ENCODE results near the gene VAC14.

Gene VAC14

DNA sequence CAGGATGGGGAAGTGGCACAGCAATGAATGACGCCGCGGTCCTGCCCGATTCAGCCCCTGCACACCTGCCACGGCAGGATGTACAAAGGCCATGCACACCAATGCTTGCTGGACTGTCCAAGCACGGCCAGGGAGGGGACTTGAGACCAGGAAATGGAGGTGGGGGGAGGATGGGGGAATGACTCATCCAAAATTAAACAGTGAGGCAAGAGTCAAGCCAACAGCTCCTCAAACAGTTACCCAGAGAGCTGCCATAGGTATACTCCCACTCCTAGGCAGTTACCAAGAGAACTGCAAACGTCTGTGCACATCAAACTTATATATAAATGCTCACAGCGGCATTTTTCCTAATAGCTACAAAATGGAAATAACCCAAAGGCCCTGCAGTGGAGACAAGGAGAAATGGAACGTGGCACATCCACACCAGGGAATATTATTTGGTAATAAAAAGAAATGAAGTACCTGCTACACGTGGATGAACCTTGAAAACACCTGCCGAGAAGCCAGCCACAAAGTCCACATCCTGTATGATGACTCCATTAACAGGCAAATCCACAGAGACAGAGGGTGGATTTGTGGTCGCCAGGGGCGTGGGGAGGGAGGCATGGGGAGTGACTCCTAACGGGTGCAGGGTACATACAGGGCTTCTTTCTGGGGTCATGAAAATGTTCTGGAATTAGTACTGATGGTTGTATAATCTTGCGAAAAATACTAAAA, 54.1 kb downstream of the VAC14 start:
- Histone ChIP-seq H3K4me1 (ENCODE audit: control insufficient read depth, low read depth, low read length) (no peaks in the 10 kb centered on the region), H3K9ac (ENCODE audit: low read length) (no peak overlapping the region), H2BK15ac (replicated peaks; ENCODE audit: low read depth) (no peak overlapping the region), H2BK5ac (ENCODE audit: low read length) (no peak overlapping the region), H3K23ac (ENCODE audit: low read length) (no peak overlapping the region), H3K56ac (ENCODE audit: low read length) (no peak overlapping the region), H3K27me3 (ENCODE audit: insufficient read depth, low read length, poor library complexity) (no peaks in the 10 kb centered on the region), H3K79me2 (ENCODE audit: control insufficient read depth, insufficient read depth, low read length) (no peaks in the 10 kb centered on the region), H4K8ac (ENCODE audit: low read depth, low read length) (no peak overlapping the region), H2BK120ac (ENCODE audit: low read depth, low read length) (no peak overlapping the region), H3K4me2 (ENCODE audit: low read length) (no peak overlapping the region), H3K27ac (ENCODE audit: low read depth, low read length) (no peak overlapping the region), H3K79me1 (ENCODE audit: low read length) (no peaks in the 10 kb centered on the region), H3K4me3 (ENCODE audit: low read length) (no peak overlapping the region), H3K4ac (ENCODE audit: low read depth, low read length) (no peak overlapping the region), H3K36me3 (ENCODE audit: control insufficient read depth, insufficient read depth, low read length) (peaks cover 2% of the 10 kb centered on the region), H2AK5ac (ENCODE audit: low read length) (no peak overlapping the region), H3K18ac (ENCODE audit: low read length) (no peak overlapping the region), H4K5ac (ENCODE audit: low read length) (no peak overlapping the region)
- DNase-seq: no peak
- no CpG with 5 or more reads among the region's 15 CpGs for WGBS (ENCODE audit: extremely low coverage, insufficient coverage, low lambda C conversion rate)

DNA sequence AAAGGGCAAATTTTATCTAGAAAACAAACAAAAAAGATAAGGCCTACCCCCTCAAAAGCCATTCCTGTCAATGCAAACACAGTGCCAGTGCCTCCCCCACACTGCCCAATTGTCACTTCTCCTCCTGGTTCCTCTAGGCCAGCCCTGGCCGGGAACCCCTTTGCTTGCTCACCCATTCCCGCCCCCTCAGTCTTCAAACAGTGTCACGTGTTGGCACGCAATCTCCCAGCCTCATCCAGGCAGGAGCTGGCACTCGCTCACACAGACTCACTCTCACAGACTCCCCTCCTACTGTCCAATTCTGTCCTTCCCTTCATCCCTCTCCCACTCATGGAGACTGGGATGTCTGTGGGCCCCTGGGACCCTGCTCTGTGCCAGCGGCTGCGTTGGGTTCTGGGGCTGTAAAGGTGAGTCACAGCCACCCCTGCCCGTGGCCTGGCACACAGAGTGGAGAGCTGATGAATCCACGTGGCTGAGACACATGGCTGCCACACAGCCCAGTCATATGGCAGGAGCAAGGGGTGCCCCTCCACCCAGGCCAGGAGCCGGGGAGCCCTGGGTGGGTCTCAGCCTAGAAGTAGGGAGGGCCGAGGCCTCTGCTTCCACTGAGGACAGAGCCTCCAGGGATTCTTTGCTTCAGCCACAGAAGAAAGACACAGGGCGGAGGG, 54.8 kb downstream of the VAC14 start:
- no peak overlapping the region for H3K4me2 ChIP-seq (ENCODE audit: low read length)
- H2BK120ac ChIP-seq (ENCODE audit: low read depth, low read length): no peak overlapping the region
- H3K23ac ChIP-seq (ENCODE audit: low read length): no peak overlapping the region
- H3K79me2 ChIP-seq (ENCODE audit: control insufficient read depth, insufficient read depth, low read length): no peaks in the 10 kb centered on the region
- no peak overlapping the region for H3K27ac ChIP-seq (ENCODE audit: low read depth, low read length)
- no peaks in the 10 kb centered on the region for H3K27me3 ChIP-seq (ENCODE audit: insufficient read depth, low read length, poor library complexity)
- WGBS (ENCODE audit: extremely low coverage, insufficient coverage, low lambda C conversion rate): no CpG with 5 or more reads among the region's 12 CpGs
- H3K4me1 ChIP-seq (ENCODE audit: control insufficient read depth, low read depth, low read length): no peaks in the 10 kb centered on the region
- H2AK5ac ChIP-seq (ENCODE audit: low read length): no peak overlapping the region
- H2BK5ac ChIP-seq (ENCODE audit: low read length): no peak overlapping the region
- no peak overlapping the region for H3K56ac ChIP-seq (ENCODE audit: low read length)
- no peak overlapping the region for H3K4ac ChIP-seq (ENCODE audit: low read depth, low read length)
- no peak overlapping the region for H3K4me3 ChIP-seq (ENCODE audit: low read length)
- no peak overlapping the region for H3K9ac ChIP-seq (ENCODE audit: low read length)
- H3K79me1 ChIP-seq (ENCODE audit: low read length): no peaks in the 10 kb centered on the region
- no peak overlapping the region for H2BK15ac ChIP-seq (replicated peaks; ENCODE audit: low read depth)
- H3K18ac ChIP-seq (ENCODE audit: low read length): no peak overlapping the region
- no peak overlapping the region for H4K8ac ChIP-seq (ENCODE audit: low read depth, low read length)
- no peak for DNase-seq
- peaks cover 2% of the 10 kb centered on the region for H3K36me3 ChIP-seq (ENCODE audit: control insufficient read depth, insufficient read depth, low read length)
- H4K5ac ChIP-seq (ENCODE audit: low read length): no peak overlapping the region

DNA sequence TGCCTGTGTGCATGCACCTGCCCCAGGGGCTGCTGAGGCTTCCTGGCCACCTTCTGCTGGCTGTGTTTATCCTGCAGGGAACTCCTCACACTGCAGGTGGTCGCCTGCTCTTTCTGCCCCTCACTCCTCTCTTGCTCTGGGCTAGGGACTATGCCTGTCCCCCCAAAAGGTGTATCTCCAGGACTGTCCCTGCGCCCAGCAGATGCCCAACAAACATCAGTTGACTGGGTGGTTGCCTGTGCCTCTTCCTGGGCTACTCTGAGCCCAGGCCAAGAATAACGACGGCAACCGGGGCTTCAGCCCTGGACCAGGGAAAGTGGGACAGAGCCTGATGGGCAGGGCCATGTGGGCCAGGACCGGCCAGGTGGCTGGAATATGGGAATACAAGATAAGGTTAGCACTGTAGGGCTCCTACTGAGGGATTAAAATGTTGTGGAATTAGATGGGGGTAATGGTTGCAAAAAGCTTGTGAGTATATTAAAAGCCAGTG, 55.4 kb downstream of the VAC14 start:
- no peak overlapping the region for H2AK5ac ChIP-seq (ENCODE audit: low read length)
- no peaks in the 10 kb centered on the region for H3K79me2 ChIP-seq (ENCODE audit: control insufficient read depth, insufficient read depth, low read length)
- H3K18ac ChIP-seq (ENCODE audit: low read length): no peak overlapping the region
- H3K36me3 ChIP-seq (ENCODE audit: control insufficient read depth, insufficient read depth, low read length): peaks cover 2% of the 10 kb centered on the region
- no peak overlapping the region for H3K56ac ChIP-seq (ENCODE audit: low read length)
- H3K4me3 ChIP-seq (ENCODE audit: low read length): no peak overlapping the region
- no peak overlapping the region for H3K4me2 ChIP-seq (ENCODE audit: low read length)
- H3K4ac ChIP-seq (ENCODE audit: low read depth, low read length): no peak overlapping the region
- DNase-seq: no peak
- no peak overlapping the region for H2BK15ac ChIP-seq (replicated peaks; ENCODE audit: low read depth)
- H4K5ac ChIP-seq (ENCODE audit: low read length): no peak overlapping the region
- WGBS (ENCODE audit: extremely low coverage, insufficient coverage, low lambda C conversion rate): no CpG with 5 or more reads among the region's 6 CpGs
- no peak overlapping the region for H3K23ac ChIP-seq (ENCODE audit: low read length)
- H3K27me3 ChIP-seq (ENCODE audit: insufficient read depth, low read length, poor library complexity): no peaks in the 10 kb centered on the region
- H2BK5ac ChIP-seq (ENCODE audit: low read length): no peak overlapping the region
- no peak overlapping the region for H2BK120ac ChIP-seq (ENCODE audit: low read depth, low read length)
- H3K27ac ChIP-seq (ENCODE audit: low read depth, low read length): no peak overlapping the region
- no peaks in the 10 kb centered on the region for H3K79me1 ChIP-seq (ENCODE audit: low read length)
- H3K9ac ChIP-seq (ENCODE audit: low read length): no peak overlapping the region
- H3K4me1 ChIP-seq (ENCODE audit: control insufficient read depth, low read depth, low read length): no peaks in the 10 kb centered on the region
- H4K8ac ChIP-seq (ENCODE audit: low read depth, low read length): no peak overlapping the region

DNA sequence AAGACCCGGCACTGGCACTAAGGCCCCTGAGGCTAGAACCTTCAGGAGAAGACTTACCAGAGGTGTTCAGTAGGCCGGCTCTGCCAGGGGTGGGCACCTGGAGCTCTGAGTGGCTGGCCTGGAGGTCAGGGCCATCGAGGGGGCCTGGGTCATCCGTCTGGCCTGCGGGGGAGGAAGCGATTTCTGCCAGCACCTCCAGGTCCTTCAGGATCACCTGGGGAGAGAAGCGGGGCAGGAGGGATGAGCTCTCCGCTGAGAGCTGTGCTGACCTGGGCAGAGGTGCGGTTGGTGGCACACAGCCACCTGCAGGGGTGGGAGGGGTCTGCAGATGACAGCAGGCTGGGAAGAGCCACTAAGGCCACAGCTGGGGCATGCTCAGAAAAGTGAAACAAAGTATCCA, 56.6 kb downstream of the VAC14 start:
- Histone ChIP-seq H3K79me2 (ENCODE audit: control insufficient read depth, insufficient read depth, low read length) (no peaks in the 10 kb centered on the region), H3K4me3 (ENCODE audit: low read length) (no peak overlapping the region), H3K23ac (ENCODE audit: low read length) (no peak overlapping the region), H3K4me2 (ENCODE audit: low read length) (no peak overlapping the region), H3K36me3 (ENCODE audit: control insufficient read depth, insufficient read depth, low read length) (peaks cover 2% of the 10 kb centered on the region), H2BK15ac (replicated peaks; ENCODE audit: low read depth) (no peak overlapping the region), H4K8ac (ENCODE audit: low read depth, low read length) (no peak overlapping the region), H3K79me1 (ENCODE audit: low read length) (no peaks in the 10 kb centered on the region), H4K5ac (ENCODE audit: low read length) (no peak overlapping the region), H3K56ac (ENCODE audit: low read length) (no peak overlapping the region), H3K18ac (ENCODE audit: low read length) (no peak overlapping the region), H3K9ac (ENCODE audit: low read length) (no peak overlapping the region), H3K4ac (ENCODE audit: low read depth, low read length) (no peak overlapping the region), H3K27ac (ENCODE audit: low read depth, low read length) (no peak overlapping the region), H3K27me3 (ENCODE audit: insufficient read depth, low read length, poor library complexity) (no peaks in the 10 kb centered on the region), H2BK5ac (ENCODE audit: low read length) (no peak overlapping the region), H2BK120ac (ENCODE audit: low read depth, low read length) (no peak overlapping the region), H2AK5ac (ENCODE audit: low read length) (no peak overlapping the region), H3K4me1 (ENCODE audit: control insufficient read depth, low read depth, low read length) (no peaks in the 10 kb centered on the region)
- no peak for DNase-seq
- no CpG with 5 or more reads among the region's 9 CpGs for WGBS (ENCODE audit: extremely low coverage, insufficient coverage, low lambda C conversion rate)

DNA sequence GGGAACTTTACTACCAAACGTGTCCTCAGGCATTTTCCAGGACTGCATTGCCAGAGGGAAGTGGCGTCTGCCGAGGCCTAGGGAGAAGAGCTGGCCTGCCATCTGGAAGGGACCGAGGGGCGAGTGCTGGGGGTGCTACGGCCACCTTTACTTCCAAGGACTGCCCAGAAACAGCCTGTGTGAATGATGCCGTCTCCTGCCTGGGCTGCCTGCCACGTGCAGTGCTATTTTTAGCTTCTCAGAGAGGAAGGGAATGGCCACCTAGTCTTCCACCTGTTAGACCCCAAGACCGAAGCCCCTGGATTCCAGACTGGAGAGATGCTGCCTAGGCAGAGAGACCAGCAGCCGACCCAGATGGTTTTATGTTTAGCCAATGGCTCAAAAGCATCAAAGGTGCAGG, 57.2 kb downstream of the VAC14 start:
- Histone ChIP-seq H3K4ac (ENCODE audit: low read depth, low read length) (no peak overlapping the region), H3K4me2 (ENCODE audit: low read length) (no peak overlapping the region), H3K27ac (ENCODE audit: low read depth, low read length) (no peak overlapping the region), H2AK5ac (ENCODE audit: low read length) (no peak overlapping the region), H3K9ac (ENCODE audit: low read length) (no peak overlapping the region), H3K18ac (ENCODE audit: low read length) (no peak overlapping the region), H3K79me2 (ENCODE audit: control insufficient read depth, insufficient read depth, low read length) (no peaks in the 10 kb centered on the region), H4K8ac (ENCODE audit: low read depth, low read length) (no peak overlapping the region), H4K5ac (ENCODE audit: low read length) (no peak overlapping the region), H3K4me3 (ENCODE audit: low read length) (no peak overlapping the region), H3K79me1 (ENCODE audit: low read length) (no peaks in the 10 kb centered on the region), H3K4me1 (ENCODE audit: control insufficient read depth, low read depth, low read length) (no peaks in the 10 kb centered on the region), H2BK15ac (replicated peaks; ENCODE audit: low read depth) (no peak overlapping the region), H3K23ac (ENCODE audit: low read length) (no peak overlapping the region), H3K27me3 (ENCODE audit: insufficient read depth, low read length, poor library complexity) (no peaks in the 10 kb centered on the region), H3K56ac (ENCODE audit: low read length) (no peak overlapping the region), H2BK120ac (ENCODE audit: low read depth, low read length) (no peak overlapping the region), H3K36me3 (ENCODE audit: control insufficient read depth, insufficient read depth, low read length) (peaks cover 2% of the 10 kb centered on the region), H2BK5ac (ENCODE audit: low read length) (no peak overlapping the region)
- no CpG with 5 or more reads among the region's 10 CpGs for whole genome bisulfite sequencing (ENCODE audit: extremely low coverage, insufficient coverage, low lambda C conversion rate)
- DNase-seq: no peak

All from mesendoderm (in vitro differentiated cells).